ENCODE measurements around the gene ADGRG3. TPM values are rescaled to one million over a fixed set of nuclear protein-coding genes. Genes with fewer than 3 reads are reported as not detected.

ADGRG3 gene
- total and polyA plus RNA-seq, 10 of the 15 experiments (the other 5 are each of a cell fraction or from before 2014, with no cell fraction given) = 0.10 to 0.11 (median 0.10) TPM; not detected in 7

GRCh38 chr16:57664662-57665025 lies 3.5 kb upstream of the ADGRG3 start:
- RAD21 ChIA-PET (ENCODE audit: unreplicated experiment) = interaction anchor here (0.7 kb wide), 1 partner anchor 835 kb away, joined by 3 read pairs; no protein-coding TSS in a partner anchor
- no peak for TF ChIP-seq POU2F2 (IDR thresholded peaks at IDR 0.05; ENCODE audit: borderline replicate concordance, low read depth, low read length)
- TF ChIP-seq TAF1 (IDR thresholded peaks at IDR 0.05; ENCODE audit: borderline replicate concordance, low read depth, low read length) = no peak
- no peak for TF ChIP-seq POLR2AphosphoS2 (IDR thresholded peaks at IDR 0.05; ENCODE audit: low read depth, low read length)
- TF ChIP-seq SMAD5 (IDR thresholded peaks at IDR 0.05; ENCODE audit: low read depth) = no peak
- no peak for TF ChIP-seq RFX5 (IDR thresholded peaks at IDR 0.05; ENCODE audit: low read depth, low read length)
- TF ChIP-seq PBX3 (IDR thresholded peaks at IDR 0.05; ENCODE audit: insufficient replicate concordance, low read depth, low read length) = no peak
- no peak overlapping the region for H3K4me3 ChIP-seq
- no TSS peak for BruUV-seq (replicated peaks)
- no peaks in the 10 kb centered on the region for H3K36me3 ChIP-seq (ENCODE audit: control insufficient read depth in 2 of 2, insufficient read depth in 2 of 2, low read length in 1 of 2)
- no peak overlapping the region for H3K9ac ChIP-seq (ENCODE audit: control insufficient read depth, insufficient read depth, low read length)
- no peak overlapping the region for H3K27ac ChIP-seq (ENCODE audit: control insufficient read depth, insufficient read depth)
- H3K27me3 ChIP-seq (replicated peaks in 1 of 2; ENCODE audit: control insufficient read depth in 2 of 2, insufficient read depth in 2 of 2, low read length in 1 of 2) = no peaks in the 10 kb centered on the region; a peak in 2 of 4 replicates
- WGBS (ENCODE audit: insufficient coverage, insufficient replicate concordance, low lambda C conversion rate, missing lambda C conversion rate) = 50% methylated on average over 6 of the region's 6 CpGs
- in situ Hi-C loops (cut with MboI) (no loop called here), intact Hi-C loops (cut with micrococcal nuclease; ENCODE audit: unreplicated experiment) (no loop called here)
- H2AFZ ChIP-seq (ENCODE audit: control insufficient read depth, low read depth, low read length) = no peak overlapping the region
- SMC1A ChIA-PET (ENCODE audit: uncharacterized antibody, unreplicated experiment) = no interaction called here
- POLR2A ChIA-PET = no interaction called here
- no peak for ATAC-seq
- no peaks in the 10 kb centered on the region for H3K79me2 ChIP-seq (ENCODE audit: control insufficient read depth, insufficient read depth, low read length)
- FAIRE-seq = peak; percentile 7
- no peaks in the 10 kb centered on the region for H3K4me1 ChIP-seq (ENCODE audit: control insufficient read depth, insufficient read depth, low read length)
- CTCF ChIA-PET = interaction anchor here (0.7 to 1.8 kb wide), 3 partner anchors 88 to 689 kb away, joined by 3 to 7 read pairs (median 3); no protein-coding TSS in a partner anchor
- H3K9me3 ChIP-seq (replicated peaks; ENCODE audit: control insufficient read depth, insufficient read depth, low read length) = no peaks in the 10 kb centered on the region
- H3K4me2 ChIP-seq (ENCODE audit: control insufficient read depth, insufficient read depth) = no peak overlapping the region
- H4K20me1 ChIP-seq (ENCODE audit: control insufficient read depth, insufficient read depth) = no peaks in the 10 kb centered on the region
- no peak for DNase-seq (ENCODE audit: low read depth, low spot score)

GRCh38 chr16:57665541-57665940 lies 2.6 kb upstream of the ADGRG3 start:
- in situ Hi-C loops (cut with MboI) (no loop called here), intact Hi-C loops (cut with micrococcal nuclease; ENCODE audit: unreplicated experiment) (no loop called here)
- peaks cover 0 to 3% of the 10 kb centered on the region in 2 experiments; a peak in 2 of 4 replicates for H3K27me3 ChIP-seq (replicated peaks in 1 of 2; ENCODE audit: control insufficient read depth in 2 of 2, insufficient read depth in 2 of 2, low read length in 1 of 2)
- POLR2A ChIA-PET = no interaction called here
- DNase-seq (ENCODE audit: low read depth, low spot score) (no peak), ATAC-seq (no peak), FAIRE-seq (no peak)
- no peaks in the 10 kb centered on the region for H3K79me2 ChIP-seq (ENCODE audit: control insufficient read depth, insufficient read depth, low read length)
- no peak for TF ChIP-seq ASH2L (IDR thresholded peaks at IDR 0.05; ENCODE audit: borderline replicate concordance, low read depth)
- TF ChIP-seq BCL3 (IDR thresholded peaks at IDR 0.05; ENCODE audit: borderline replicate concordance, insufficient read depth, low read depth, low read length, poor library complexity, severe bottlenecking) = no peak
- TF ChIP-seq SMC3 (IDR thresholded peaks at IDR 0.05; ENCODE audit: borderline replicate concordance, low read length) = no peak
- TF ChIP-seq CBX3 (IDR thresholded peaks at IDR 0.05; ENCODE audit: borderline replicate concordance, low read depth) = no peak
- no peak for TF ChIP-seq CBX5 (IDR thresholded peaks at IDR 0.05; ENCODE audit: low read depth)
- TF ChIP-seq IKZF1 (conservative IDR thresholded peaks at IDR 0.05) = no peak
- no peak for TF ChIP-seq RUNX3 (IDR thresholded peaks at IDR 0.05; ENCODE audit: low read length)
- no peaks in the 10 kb centered on the region for H4K20me1 ChIP-seq (ENCODE audit: control insufficient read depth, insufficient read depth)
- no peaks in the 10 kb centered on the region for H3K36me3 ChIP-seq (ENCODE audit: control insufficient read depth in 2 of 2, insufficient read depth in 2 of 2, low read length in 1 of 2)
- H3K9ac ChIP-seq (ENCODE audit: control insufficient read depth, insufficient read depth, low read length) = no peak overlapping the region
- no TSS peak for BruUV-seq (replicated peaks)
- RAD21 ChIA-PET (ENCODE audit: unreplicated experiment) = no interaction called here
- no peaks in the 10 kb centered on the region for H3K4me1 ChIP-seq (ENCODE audit: control insufficient read depth, insufficient read depth, low read length)
- SMC1A ChIA-PET (ENCODE audit: uncharacterized antibody, unreplicated experiment) = no interaction called here
- no peak overlapping the region for H3K27ac ChIP-seq (ENCODE audit: control insufficient read depth, insufficient read depth)
- no peak overlapping the region for H3K4me2 ChIP-seq (ENCODE audit: control insufficient read depth, insufficient read depth)
- CTCF ChIA-PET = interaction anchor here (0.6 to 1.8 kb wide), 3 partner anchors 17 to 89 kb away, joined by 3 to 7 read pairs (median 3); no protein-coding TSS in a partner anchor
- H3K9me3 ChIP-seq (replicated peaks; ENCODE audit: control insufficient read depth, insufficient read depth, low read length) = no peaks in the 10 kb centered on the region
- no peak overlapping the region for H3K4me3 ChIP-seq
- 19% methylated on average over 4 of the region's 4 CpGs for WGBS (ENCODE audit: insufficient coverage, insufficient replicate concordance, low lambda C conversion rate, missing lambda C conversion rate)
- no peak overlapping the region for H2AFZ ChIP-seq (ENCODE audit: control insufficient read depth, low read depth, low read length)
